DOHH2 (cell line): ENCODE measurements around the gene RAE1.

Experiments
- CTCF ChIP-seq: fragments of 200-600 bp; sonication (generic); IDR thresholded peaks from one replicate; pipeline ENCODE4 v1.5.1; 2014; ENCODE audit warnings: antibody characterized with exemption, mild to moderate bottlenecking, low read depth, low read length; ENCODE audit not compliant: poor library complexity, severe bottlenecking
- EZH2phosphoT487 ChIP-seq: fragments of 200-600 bp; sonication (generic); IDR thresholded peaks from 2 replicates; pipeline ENCODE4 v1.6.1; 2017; ENCODE audit warnings: borderline replicate concordance, mild to moderate bottlenecking, antibody characterized with exemption, low read length, moderate library complexity, mixed read lengths

- no peak for TF ChIP-seq EZH2phosphoT487
- TF ChIP-seq CTCF, result no peak
Observed at GRCh38 chr20:57369596-57369995, 18.5 kb downstream of the RAE1 start.
